Stimulated activated CD8-positive, alpha-beta memory T cell treated with anti-CD3 and anti-CD28 coated beads, Interleukin-15, amount 100 ng/mL, for 48 hours (primary cell): ENCODE results near the gene SFTA2.
"Not testable (repeated sequence)": the region's sequence is repeated elsewhere in the genome, so short reads cannot be mapped to it uniquely, and the experiment has no call there.

Source experiments
- DNase-seq, 2 donors: peaks; one replicate each; pipeline ENCODE4 v3.0.0-alpha.2; 2020; ENCODE audit warnings: low read depth in 2 of 2

Gene SFTA2

DNA sequence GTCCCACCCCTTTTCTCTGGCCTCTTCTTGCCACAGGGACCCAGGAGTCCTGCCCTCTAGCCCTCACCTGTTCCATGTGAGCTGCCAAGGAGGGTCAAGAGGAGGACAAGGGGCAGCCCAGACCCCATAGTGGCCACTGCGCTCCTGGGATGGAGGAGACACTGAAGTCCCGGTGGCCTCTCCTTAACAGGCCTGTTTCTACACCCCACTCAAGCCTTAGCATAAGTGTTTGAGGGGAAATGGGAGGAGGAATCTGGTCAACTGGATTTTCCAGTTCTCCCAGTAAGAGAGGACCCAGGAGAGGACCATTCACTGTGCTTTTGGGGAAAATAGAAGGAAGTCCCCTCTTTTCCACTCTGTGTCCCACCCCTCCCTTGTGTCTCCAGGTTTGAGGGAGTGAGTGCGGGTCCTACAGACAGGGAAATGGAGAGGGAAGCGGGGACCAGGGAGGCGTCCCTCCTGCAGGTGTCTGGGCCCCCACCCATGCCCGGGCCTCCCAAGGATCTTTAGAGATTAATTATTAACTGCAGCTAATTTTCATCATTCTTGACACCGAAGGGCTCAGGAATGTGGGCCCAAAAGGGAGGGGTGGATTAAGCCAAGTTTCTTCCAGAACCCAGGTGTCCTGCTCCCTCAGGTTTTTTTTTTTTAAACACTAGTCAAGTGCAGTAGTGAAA lies at the start of gene SFTA2:
Gene SFTA2 (minus strand): TSS at position 202 of the 677 bp plus-strand sequence. CDS start 74 bp downstream, at position 128.
- DNase-seq, result no peak

DNA sequence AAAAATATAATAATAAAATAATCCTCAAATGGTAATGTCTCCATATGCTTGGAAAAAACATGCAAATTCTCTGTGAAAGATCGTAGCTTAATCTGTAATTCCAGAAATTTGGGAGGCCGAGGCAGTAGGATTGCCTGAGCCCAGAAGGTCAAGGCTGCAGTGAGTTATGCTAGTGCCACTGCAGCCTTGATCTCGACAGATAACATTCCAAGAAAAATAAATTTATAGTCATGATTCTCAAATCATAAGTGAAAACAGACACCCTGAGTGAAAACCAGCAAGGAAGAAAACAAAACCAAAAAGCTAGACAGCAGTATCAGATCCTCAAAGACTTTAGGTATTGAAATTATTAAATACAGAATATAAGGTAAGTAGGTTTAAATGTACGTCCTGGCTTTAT lies 47.7 kb upstream of the SFTA2 start:
- no peak for DNase-seq

DNA sequence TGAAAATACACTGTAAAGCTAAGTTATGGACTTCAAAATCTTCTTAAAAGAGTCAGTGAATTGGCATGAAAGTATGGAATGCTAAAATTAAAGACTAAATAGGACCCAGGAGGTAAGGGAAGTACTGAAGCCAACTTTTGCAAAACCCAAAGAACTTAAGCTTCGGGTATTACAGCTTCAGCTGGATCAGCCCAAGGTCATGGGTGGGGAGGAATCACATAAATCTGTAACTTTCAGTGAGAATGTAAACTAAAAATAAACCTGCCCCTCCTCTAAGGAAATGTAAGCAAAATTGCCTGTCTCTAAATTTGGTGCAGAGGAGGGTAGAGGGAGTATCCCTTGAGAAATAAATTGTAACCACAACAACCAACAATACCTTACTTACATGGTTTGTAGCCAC lies 47.2 kb upstream of the SFTA2 start:
- no peak for DNase-seq

DNA sequence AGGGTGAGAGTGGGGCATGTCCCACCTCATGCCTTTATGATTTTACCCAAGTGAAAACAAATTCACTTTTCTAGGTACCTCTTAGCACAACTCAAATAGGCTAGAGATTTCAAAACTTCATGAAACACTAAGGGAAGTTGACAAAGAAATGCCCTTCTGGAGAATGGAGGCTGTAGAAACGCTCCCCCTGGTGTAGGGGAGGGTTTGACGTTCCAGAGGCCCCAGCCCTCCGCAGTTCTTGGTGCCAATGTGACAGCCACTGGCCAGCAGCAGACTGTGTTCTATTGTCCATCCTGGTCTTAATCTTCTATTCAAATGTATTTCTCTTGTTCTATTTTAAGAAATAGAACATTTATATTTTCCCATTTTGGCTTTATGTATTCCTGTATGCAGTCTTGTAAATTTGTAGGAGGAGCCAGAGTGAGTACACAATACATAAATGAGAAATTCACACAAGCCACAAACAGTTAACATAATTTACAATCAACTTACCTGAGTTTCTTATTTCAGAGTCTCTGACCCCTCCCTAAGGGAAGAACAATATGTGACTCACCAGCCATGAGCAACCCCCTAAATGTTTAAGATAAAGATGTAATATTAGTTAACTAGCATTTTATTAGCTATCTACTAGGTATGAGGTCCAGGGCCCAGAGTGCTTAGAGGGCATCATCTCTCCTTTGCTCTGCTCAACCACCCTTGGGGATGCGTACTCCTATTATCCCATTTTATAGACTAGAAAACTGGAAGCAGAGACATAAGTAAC lies 42.7 kb upstream of the SFTA2 start:
- no peak for DNase-seq

DNA sequence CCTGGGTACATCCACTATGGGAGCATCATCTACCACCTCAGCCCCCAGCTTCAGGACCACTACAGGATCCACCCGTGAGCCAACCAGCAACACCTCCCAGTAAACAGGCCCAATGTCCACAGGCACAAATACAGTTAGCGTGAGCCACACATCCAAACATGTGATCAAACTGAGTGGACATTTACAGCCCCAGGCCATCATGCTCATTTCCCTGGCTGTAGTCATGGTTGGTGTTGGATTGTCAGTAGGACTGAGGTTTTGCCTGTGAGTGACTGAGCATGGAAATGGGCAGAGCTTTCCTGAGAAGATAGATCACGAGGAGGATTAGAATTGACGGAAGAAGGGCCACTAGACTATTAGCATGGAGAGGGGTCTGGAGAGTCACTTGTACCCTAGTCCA lies 40.8 kb upstream of the SFTA2 start:
- DNase-seq, result no peak

DNA sequence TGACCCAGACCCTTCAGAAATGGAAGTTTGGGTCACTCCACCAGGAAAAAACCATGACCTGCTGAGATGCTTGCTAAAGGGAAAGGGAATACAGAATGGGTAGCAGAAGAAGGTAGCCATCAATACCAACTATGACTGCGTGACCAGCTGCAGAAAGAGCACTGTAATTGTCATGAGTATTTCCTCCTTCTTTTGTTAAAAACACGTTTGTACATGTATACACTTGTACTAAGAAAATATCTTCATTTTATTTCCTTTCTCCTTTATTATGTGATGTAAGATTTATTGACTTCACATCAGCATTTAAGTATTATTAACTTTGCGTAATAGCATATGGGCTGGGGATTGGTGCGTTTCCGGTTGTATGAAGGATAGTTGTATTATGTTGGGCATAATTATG lies 39.0 kb upstream of the SFTA2 start:
- DNase-seq, result no peak

DNA sequence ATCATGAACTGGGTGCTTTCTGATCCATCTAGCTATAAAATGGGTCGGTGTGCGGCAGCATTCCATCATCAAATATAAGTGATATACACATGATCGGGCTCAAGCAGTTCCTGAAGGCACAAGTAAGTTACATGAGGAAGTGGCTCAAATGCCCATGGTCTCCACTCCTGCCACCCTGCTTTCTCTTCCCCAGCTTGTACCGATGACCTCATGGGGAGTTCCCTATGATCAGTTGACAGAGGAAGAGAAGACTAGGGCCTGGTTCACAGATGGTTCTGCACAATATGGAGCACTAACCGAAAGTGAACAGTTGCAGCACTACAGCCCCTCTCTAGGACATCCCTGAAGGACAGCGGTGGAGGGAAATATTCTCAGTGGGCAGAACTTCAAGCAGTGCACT lies 37.2 kb upstream of the SFTA2 start:
- not testable (repeated sequence) for DNase-seq

DNA sequence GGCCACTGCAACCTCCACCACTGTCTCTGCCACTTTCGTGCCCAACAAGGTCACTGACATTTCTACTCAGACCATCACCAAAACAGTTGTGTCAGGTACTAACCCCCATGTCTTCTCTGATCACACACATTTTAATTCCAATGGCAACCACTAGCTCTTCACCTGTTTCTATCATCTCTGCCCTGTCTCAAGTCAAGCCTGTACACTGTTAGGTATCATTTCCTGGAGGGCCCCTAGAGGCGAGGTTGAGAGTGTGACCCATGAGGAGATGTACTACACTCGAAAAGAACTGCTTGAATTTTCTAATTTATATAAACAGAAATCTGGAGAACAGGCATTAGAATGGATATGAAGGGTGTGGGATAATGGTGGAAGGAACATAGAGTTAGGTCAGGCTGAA lies 34.2 kb upstream of the SFTA2 start:
- no peak for DNase-seq

DNA sequence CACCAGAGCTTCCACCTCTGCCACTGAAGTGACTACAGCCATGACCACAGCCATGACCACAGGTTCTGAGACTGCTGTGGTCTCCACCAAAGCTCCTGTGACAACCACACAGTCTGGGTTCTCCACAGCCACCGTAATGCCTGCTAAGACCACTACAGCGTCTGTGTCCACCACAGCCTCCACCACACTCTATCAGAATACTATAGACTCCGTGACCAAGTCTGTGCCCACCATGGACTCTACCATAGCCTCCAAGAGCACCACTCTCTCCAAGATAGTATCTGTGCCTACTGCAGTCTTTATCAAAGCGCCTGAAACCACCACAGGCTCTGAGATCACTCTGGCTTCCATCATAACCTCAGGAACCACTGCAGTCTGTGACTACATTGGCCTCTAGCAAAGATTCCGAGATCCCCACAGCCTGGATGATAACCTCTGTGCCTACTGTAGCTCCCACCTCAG lies 33.2 kb upstream of the SFTA2 start:
- no peak for DNase-seq

DNA sequence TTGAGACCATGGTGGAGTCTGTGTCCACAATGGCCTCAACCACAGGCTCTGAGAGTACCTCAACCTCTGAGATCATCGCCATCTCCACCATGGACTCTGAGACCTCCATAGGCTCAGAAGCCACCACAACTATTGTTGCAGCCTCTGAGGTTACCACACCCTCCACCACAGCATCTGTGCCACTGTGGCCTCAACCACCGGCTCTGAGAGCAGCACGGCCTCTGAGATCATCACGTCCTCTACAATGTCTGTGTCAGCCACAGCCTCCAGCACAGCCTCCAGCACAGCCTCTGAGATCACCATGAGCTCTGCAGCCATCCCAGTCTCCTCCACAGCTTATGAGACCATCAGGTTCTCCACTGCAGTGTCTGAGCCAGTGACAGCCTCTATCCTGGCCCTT lies 32.1 kb upstream of the SFTA2 start:
- no peak for DNase-seq

DNA sequence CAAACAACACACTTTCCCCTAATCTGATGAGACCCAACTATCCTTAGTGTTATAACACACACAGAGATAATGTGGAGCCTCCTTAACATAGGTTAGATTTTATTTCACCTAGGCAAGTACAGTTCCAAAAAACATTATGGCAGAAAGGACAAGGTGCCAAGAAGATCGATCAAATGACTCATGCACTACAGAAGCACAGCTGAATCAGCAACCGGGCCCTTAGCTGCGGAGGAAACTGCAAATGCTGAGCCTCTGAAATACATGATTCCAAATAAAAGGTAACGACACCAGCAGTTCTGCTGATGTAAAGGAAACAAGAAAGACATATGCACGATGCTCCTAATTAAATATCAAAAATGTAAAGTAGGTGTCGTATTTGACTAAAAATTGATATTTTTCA lies 31.7 kb upstream of the SFTA2 start:
- no peak for DNase-seq

DNA sequence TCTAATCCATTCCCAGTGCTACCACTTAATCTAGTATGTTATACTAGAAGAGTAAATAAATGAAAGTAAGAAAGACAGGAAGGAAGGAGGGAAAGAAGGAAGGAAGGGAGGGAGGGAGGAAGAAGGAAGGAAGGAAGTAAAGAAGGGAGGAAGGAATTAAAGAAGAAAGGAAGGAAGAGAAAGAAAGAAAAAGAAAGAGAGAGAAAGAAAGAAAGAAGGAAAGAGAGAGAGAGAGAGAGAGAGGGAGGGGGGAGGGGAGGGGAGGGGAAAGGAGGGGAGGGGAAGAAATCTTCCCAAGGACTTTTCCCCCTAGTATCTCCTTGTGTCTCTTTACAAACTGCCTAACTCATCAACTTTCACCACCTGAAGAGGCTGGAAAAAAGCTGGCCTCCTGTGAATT lies 30.7 kb upstream of the SFTA2 start:
- no peak for DNase-seq

DNA sequence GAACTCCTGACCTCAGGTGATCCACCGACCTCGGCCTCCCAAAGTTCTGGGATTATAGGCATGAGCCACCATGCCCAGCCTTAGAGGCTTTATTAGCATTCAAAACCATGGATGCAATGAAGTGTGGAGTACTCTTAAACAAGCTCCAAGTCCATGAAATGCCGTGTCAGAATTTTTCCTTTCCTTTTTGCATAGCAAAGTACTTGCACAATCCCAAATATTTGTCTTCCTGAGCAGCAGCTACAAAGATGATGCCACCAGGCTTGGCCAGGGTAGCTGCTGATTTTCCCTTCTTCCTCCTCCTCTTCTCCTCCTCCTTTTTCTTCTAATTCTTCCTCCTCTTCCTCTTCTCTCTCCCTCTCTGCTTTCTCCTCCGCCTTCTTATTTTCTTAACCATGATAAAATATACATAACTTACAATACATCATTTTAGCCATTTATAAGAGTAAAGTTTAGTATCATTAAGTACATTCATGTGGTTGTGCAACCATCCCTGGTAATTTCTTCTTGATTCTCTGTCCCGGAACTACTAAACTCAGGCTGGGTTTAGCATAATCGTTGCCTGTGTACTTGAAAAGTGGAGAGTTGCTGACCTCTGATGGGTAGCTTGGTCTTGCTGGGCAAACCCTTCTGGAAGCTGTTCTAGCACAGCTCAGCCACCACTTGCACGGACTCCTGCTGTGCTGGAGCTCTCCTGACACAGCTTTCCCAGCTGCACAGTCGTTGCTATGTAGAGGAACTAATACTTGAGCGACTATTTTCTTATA lies 29.1 kb upstream of the SFTA2 start:
- DNase-seq, result no peak

DNA sequence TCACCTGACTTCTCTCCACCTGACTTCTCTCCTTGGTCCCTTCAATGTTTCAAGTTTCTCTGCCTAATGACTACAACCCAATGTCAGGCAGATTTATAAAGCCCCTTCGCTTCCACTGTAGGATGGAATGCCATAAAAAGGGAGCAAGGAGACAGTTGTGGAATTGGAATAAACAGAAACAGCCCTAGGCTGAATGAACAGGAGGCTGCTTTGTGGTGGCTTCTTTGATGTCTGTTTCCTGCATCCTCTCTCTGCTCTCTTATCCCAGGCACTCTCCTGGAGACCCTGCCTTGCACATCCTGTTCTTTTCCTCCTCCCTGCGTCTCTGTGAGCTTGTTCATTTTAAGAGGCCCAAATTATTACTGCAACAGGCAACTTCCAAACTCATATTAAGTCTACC lies 25.7 kb upstream of the SFTA2 start:
- no peak for DNase-seq

DNA sequence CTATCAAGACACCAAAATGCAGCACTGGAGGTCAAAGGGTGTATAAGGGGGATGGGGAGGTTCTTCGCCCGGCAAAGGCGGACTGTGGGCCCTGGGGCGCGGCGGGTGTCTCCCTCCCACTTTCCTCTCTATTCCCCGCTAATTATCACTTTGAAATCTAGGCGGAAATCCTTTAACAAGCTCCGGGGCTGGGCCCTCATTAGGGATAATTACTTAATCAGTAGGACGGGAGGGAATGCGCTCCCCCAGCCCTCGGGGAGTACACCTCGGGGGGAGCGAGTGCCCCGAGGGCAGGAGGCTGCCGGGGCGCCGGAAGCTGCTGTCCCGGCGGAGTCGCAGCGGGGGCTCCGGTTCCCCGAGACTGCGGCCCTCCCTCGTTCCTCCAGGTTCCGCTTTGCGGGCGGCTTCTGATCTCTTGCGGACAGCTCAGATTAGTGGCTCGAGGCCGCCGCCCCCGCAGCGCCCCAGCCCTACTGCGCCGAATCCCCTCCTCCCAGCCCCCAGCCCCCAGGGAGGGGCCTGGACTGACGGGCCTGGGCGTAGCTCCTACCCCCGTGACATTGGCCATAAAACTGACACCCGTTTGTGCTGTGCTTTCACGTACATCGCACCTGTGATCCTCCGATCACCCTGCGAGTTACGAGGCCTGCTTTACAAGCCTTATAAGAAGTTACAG lies 23.5 kb upstream of the SFTA2 start:
- DNase-seq, result peak; percentile 68 to 79

DNA sequence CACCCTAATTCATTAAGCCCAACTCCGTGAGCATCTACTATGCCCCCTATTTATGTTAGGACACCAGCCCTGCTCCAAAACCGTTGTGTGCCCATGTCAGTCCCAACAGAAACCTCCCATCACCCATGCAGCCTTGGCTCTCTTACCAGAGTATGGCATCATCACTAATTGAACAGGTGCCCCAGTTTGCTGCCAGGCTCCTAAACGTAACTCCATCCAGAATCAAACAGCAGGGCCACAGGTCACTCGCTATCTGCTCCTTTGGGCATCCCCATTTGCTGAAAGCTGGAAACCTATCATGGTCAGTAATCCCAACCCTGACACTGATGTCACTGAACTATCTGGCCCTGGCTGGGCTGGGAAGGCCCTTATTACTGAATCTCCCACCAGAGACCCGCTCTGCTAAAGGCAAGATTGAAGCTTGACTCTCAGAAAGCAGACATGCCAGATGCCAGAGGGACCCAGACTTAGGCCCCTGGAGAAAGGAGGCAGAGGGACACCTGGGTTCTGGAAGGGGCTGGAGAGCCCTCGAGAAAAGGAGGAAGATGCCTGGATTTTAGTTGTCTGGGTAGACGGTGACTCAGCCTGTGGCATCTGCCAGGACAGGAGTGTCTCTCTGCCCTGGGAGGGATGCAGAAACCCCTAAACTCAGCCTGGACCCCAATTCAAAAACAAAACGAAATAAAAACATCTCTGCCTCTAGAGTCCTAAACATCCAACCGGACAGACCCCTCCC lies 22.8 kb upstream of the SFTA2 start:
- DNase-seq, result no peak

DNA sequence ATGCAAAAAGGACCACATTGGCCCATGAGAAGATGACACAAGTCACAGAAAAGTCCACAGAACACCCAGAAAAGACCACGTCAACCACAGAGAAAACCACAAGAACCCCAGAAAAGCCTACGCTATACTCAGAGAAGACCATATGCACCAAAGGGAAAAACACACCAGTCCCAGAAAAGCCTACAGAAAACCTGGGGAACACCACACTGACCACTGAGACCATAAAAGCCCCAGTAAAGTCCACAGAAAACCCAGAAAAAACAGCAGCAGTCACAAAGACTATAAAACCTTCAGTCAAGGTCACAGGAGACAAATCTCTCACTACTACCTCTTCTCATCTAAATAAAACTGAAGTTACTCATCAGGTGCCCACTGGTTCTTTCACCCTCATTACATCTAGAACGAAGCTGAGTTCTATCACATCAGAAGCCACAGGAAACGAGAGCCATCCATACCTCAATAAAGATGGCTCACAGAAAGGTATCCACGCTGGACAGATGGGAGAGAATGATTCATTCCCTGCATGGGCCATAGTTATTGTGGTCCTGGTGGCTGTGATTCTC lies 20.0 kb upstream of the SFTA2 start:
- no peak for DNase-seq

DNA sequence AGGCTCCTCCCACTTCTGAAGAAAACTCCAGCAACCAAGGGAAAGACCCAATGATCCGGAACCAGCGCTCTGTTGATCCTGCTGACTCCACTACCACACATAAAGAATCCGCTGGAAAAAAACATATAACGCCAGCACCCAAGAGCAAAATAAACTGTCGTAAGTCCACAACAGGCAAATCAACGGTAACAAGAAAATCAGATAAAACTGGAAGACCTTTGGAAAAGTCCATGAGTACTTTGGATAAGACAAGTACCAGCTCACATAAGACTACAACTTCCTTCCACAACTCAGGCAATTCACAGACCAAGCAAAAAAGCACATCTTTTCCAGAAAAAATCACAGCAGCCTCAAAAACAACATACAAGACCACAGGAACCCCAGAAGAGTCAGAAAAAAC lies 16.8 kb upstream of the SFTA2 start:
- DNase-seq, result no peak

DNA sequence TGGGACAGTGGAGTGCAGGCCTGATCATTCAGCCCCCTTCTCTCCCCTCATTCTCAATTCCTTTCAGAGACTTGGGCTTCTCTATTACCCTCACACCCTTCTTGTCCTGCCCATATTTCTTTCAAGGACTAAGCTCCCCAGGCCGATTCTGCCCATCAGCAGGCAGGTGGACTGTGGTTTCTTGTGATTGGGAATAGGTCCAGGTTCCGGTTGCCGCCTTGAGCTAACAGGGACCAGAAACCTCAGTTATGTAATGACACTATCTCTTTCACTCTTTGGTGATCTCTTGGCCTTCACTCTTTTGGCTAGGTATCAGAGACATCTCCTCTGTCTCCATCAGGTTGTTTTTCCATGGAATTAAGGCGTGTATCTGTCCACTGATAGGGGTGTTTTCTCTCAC lies 15.3 kb upstream of the SFTA2 start:
- DNase-seq, result no peak

DNA sequence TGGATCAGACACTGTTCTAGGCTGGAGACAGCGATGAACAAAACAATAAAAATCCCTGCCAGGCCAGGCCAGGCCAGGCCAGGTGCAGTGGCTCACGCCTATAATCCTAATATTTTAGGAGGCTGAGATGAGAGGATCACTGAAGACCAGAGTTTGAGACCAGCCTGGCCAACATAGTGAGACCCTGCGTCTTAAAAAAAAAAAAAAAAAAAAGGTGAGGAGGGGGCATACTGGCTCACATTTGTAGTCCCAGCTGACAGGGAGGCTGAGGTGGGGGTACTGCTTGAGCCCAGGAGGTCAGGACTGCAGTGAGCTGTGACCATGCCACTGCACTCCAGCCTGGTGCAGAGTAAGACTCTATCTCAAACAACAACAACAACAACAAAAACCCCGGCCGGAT lies 13.3 kb upstream of the SFTA2 start:
- no peak for DNase-seq

DNA sequence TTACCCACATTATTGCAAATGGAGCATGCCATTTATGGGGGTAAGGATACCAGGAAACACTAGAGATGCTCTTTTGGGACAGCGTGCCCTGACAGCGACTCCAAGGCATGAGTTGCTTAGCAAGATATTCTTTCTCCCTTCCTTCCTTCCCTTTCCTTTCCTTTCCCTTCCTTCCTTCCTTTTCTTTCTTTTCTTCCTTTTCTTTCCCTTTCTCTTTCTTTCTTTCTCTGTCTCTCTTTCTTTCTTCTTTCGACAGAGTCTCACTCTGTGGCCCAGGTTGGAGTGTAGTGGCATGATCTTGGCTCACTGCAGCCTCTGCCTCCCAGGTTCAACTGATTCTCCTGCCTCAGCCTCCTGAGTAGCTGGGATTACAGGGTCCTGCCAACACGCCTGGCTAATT lies 12.1 kb upstream of the SFTA2 start:
- DNase-seq, result no peak
